AG09309 (cell line): ENCODE results near the gene GTF2IRD1.
A peak's percentile ranks its signal among the peaks of the same experiment; 100 is the strongest.

Experiments used
- DNase-seq: peaks from one replicate; pipeline ENCODE4 v3.0.0-alpha.2; 2010; ENCODE audit warnings: low read depth
- H3K4me3 ChIP-seq: 2 replicates; pipeline ENCODE4 v1.5.1; 2011; ENCODE audit warnings: mild to moderate bottlenecking, low read depth, low read length, moderate library complexity; ENCODE audit not compliant: control insufficient read depth
- TF ChIP-seq, protein P1 (sequence below): IDR thresholded peaks from 2 replicates; pipeline ENCODE4 v1.5.1; 2011; ENCODE audit warnings: mild to moderate bottlenecking, low read depth, low read length, inconsistent platforms; ENCODE audit not compliant: insufficient read depth, control insufficient read depth; ENCODE audit errors: missing control alignments

Gene GTF2IRD1

DNA sequence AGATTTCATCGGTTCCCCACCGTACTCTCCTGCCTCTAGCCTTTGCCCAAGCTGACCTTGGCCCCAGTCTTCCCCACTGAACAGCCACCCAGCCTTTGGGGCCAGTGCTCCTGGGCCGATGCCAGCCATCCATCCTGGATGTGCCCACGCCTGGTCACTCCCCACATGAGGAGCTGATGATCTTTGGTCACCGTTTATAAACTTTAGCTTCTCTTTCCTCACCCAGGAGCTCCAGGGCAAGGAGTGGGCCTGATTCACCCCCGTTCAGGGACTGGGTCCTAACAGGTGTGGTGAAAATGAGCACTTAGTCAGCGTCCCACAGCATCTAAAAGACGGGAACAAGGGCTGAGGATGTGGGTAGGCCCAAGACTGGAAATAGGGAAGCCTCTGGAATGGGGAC is 22.9 kb downstream of the GTF2IRD1 start:
- no peak for DNase-seq
- H3K4me3 ChIP-seq, result no peak overlapping the region
- TF ChIP-seq, protein P1, sequence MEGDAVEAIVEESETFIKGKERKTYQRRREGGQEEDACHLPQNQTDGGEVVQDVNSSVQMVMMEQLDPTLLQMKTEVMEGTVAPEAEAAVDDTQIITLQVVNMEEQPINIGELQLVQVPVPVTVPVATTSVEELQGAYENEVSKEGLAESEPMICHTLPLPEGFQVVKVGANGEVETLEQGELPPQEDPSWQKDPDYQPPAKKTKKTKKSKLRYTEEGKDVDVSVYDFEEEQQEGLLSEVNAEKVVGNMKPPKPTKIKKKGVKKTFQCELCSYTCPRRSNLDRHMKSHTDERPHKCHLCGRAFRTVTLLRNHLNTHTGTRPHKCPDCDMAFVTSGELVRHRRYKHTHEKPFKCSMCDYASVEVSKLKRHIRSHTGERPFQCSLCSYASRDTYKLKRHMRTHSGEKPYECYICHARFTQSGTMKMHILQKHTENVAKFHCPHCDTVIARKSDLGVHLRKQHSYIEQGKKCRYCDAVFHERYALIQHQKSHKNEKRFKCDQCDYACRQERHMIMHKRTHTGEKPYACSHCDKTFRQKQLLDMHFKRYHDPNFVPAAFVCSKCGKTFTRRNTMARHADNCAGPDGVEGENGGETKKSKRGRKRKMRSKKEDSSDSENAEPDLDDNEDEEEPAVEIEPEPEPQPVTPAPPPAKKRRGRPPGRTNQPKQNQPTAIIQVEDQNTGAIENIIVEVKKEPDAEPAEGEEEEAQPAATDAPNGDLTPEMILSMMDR, result no peak

DNA sequence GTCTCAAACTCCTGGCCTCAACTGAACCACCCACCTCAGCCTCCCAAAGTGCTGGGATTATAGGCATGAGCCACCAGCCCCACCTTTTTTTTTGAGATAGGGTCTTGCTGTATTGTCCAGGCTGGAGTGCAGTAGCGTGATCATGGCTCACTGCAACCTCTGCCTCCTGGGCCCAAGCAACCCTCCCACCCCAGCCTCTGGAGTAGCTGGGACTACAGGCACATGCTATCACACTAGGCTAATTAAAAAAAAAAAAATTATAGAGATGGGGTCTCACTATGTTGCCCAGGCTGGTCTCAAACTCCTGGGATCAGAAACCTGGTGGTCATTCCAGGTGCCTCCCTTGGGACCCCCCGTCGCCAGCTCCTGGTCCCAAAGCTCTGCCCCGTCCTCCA is 25.0 kb downstream of the GTF2IRD1 start:
- no peak for DNase-seq
- no peak overlapping the region for H3K4me3 ChIP-seq
- TF ChIP-seq, protein P1, result no peak

DNA sequence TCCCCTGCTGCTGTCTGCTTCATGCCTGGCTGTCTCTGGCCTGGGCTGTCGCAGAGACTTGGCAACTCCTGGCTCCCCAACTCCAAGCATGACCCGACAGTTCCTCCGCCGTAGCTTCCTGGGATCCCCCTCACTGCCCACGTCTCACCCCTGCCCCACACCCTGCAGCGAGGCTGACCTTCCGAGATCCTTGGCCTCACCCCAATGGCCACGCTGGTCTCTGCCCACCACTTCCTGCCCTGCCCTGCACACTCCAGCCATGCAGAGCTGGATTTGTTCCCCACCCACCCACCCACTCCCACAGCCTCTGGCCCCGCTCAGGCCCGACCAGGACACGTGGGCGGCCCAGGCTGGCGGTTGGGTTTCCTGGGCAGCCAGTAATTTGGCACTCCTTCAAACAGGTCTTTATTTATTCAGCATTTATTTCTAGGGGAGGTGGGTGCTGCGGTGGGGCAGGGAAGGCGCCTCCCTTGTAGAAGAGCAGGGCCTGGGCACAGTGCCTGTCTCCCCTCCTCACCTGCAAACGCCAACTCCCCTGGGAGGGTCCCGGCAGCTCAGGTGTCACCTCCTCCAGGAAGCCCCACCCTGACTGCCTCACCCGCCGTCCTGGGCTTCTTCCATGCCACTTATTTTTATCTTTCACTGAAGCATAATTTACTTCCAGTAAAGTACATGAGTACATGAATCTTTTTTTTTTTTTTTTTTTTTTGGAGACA is 25.5 kb downstream of the GTF2IRD1 start:
- DNase-seq, result no peak
- TF ChIP-seq, protein P1, result no peak

DNA sequence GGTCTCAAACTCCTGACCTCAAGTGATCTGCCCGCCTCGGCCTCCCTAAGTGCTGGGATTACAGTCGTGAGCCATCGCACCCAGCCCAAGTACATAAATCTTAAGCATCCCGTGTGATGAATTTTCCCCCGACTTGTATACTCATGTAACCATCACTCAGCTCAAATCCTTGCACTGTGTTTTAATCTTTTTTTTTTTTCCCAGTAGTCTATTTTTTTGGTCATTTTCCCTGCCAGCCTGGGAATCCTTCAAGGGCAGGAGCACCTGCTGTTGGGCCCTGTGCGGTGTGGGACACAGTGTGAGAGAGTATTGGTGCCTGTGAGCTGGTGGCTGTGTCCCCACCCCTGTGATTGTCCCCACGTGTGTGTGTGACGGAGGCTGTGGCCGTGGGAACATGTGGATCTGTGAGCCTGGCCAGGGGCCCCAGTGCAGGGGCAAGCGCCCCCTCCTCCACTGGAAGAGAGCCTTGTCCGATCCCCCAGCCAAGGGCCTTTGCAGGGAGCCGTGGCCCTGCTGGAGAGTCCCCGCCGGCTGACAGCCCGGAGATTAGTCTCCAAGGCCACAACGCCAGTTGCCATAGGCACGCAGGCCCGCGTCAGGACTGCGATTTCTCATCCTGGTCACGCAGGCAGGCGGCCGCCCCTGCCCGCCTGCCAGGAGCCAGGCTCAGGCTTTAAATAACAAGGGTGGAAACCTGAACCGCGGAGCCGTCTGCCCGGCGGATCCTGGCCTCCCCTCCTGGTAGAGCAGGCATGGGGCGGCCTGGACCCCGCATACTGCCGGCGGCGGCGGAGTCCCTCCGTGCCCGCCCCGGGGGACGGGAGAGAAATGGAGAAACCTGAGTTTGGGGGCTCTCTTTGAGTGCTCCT is 26.5 kb downstream of the GTF2IRD1 start:
- TF ChIP-seq, protein P1, result no peak
- DNase-seq, result peak; percentile 80
- peak overlapping the region; percentile 48 for H3K4me3 ChIP-seq

More for the DNA sequence above, 25.5 kb downstream of the GTF2IRD1 start:
- H3K4me3 ChIP-seq, result no peak overlapping the region

DNA sequence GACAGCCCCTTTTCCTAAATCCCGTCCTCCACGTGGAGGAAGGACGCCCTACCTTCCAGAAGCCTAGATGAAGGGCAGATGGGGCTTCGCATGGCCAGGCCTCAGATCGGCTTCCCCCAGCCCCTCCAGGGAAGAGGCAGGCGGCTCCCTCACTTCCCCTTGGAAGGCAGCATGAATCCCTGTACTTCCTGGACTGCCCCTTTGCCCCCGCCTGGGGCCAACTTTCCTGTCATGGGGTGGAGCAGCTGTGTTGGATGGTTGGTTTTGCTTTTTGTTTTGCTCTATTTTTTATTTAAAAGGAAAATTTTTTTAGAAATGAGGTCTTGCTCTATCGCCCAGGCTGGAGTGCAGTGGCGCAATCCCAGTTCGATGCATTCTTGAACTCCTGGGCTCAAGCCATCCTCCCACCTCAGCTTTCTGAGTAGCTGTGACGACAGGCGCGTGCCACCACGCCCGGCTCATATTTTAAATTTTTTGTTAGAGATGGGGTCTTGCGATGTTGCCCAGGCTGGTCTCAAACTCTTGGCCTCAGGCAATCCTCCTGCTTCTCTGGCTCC is 27.2 kb downstream of the GTF2IRD1 start:
- H3K4me3 ChIP-seq, result peak overlapping the region; percentile 48
- DNase-seq, result peak; percentile 67
- TF ChIP-seq, protein P1, result no peak

DNA sequence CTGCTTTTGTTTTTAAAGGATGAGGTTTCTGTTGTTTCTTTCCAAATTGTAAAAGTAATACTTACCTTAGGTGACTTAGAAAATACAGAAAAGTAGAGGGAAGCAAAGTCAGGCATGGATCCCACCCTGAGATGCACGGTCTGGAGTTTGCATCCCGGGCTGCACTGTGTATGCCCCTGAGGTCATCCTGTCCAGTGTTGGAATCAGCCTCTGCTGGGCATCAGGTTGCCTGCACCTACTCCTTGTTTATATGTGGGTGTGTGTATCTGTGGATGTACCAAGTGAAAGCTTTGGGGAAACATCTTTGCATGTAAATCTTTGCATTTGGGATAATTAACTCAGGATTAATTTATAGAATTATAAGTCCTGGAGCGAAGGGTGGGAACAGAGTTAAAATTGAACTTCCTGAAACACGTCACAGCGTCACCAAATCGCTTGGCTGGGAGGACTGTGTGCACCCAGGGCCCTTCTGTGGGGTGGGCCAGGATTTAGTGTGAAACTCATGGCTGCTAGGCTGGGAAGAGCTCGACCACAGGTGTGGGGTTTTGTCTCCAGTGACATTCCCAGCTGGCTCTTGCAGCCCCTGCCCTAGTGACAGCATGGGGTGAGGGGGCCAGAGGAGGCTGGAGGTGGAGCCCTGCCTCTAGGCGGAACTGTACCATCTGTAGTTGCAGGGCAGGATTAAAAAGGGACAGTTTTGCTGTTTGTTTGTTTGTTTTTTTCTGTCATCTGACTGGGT is 27.9 kb downstream of the GTF2IRD1 start:
- H3K4me3 ChIP-seq, result no peak overlapping the region
- TF ChIP-seq, protein P1, result no peak
- no peak for DNase-seq
